GM12878 (cell line): ENCODE data around the gene UHRF2. TPM values are rescaled to one million over a fixed set of nuclear protein-coding genes. Genes with fewer than 3 reads are reported as not detected.

ENCODE experiments used
- ATAC-seq: fragments of 200-7000 bp; cut with Tn5 transposase; 3 replicates; pipeline ENCODE4 v1.9.1; 2020; ENCODE audit warnings: mild to moderate bottlenecking, moderate library complexity
- BruUV-seq: library from RNA; stranded (reverse); fragments of 400-500 nt; replicated peaks from 2 replicates; lab custom pipeline; 2021; lab: Mats Ljungman, UMichigan
- CTCF ChIA-PET: fragments of 300-600 bp; sonication (Branson Sonifier 250); formaldehyde crosslinking; extraction: SDS; loops from one replicate; lab custom pipeline; 2021; ENCODE audit warnings: inconsistent platforms; lab: Yijun Ruan, JAX
- POLR2A ChIA-PET: fragments of 350-600 bp; formaldehyde crosslinking; extraction: SDS; loops from one replicate; lab custom pipeline; 2021; ENCODE audit warnings: inconsistent platforms; lab: Charles Lee
- RAD21 ChIA-PET: fragments of 300-600 bp; sonication (Branson Sonifier 250); formaldehyde crosslinking; loops from one replicate; lab custom pipeline; 2023; ENCODE audit warnings: antibody characterized with exemption; ENCODE audit not compliant: unreplicated experiment; lab: Charles Lee
- SMC1A ChIA-PET: fragments of 300-600 bp; sonication (Branson Sonifier 250); formaldehyde crosslinking; loops from one replicate; lab custom pipeline; 2023; ENCODE audit not compliant: unreplicated experiment, uncharacterized antibody; lab: Charles Lee
- DNase-seq: peaks from one replicate; pipeline ENCODE4 v3.0.0-alpha.2; 2011; ENCODE audit warnings: low read depth, low spot score
- FAIRE-seq: peaks from 3 replicates; lab custom pipeline; 2011; peaks lifted over from hg19 to GRCh38; lab: Jason Lieb, UNC
- H2AFZ ChIP-seq: 2 replicates; pipeline ENCODE4 v1.6.0; 2011; ENCODE audit warnings: low read depth, low read length, control low read depth; ENCODE audit not compliant: control insufficient read depth
- H3K27ac ChIP-seq: 2 replicates; pipeline ENCODE4 v1.5.1; 2011; ENCODE audit warnings: control low read depth; ENCODE audit not compliant: control insufficient read depth, insufficient read depth
- H3K27me3 ChIP-seq, 2 experiments: replicated peaks in 1 of 2; 2 replicates each; pipeline versions ENCODE4 v1.6.0 to v1.6.1; 2011; ENCODE audit warnings: low read length in 1 of 2; ENCODE audit not compliant: control insufficient read depth in 2 of 2, insufficient read depth in 2 of 2
- H3K36me3 ChIP-seq, 2 experiments: 2 replicates each; pipeline ENCODE4 v1.5.1; 2011; ENCODE audit warnings: low read length in 1 of 2; ENCODE audit not compliant: control insufficient read depth in 2 of 2, insufficient read depth in 2 of 2
- H3K4me1 ChIP-seq: 2 replicates; pipeline ENCODE4 v1.6.1; 2011; ENCODE audit warnings: mild to moderate bottlenecking, low read length, moderate library complexity, mixed read lengths; ENCODE audit not compliant: control insufficient read depth, insufficient read depth
- H3K4me2 ChIP-seq: 2 replicates; pipeline ENCODE4 v1.6.0; 2011; ENCODE audit warnings: control low read depth; ENCODE audit not compliant: control insufficient read depth, insufficient read depth
- H3K4me3 ChIP-seq: fragments of 200-600 bp; sonication (generic); 2 replicates; pipeline ENCODE4 v1.5.1; 2016
- H3K79me2 ChIP-seq: 2 replicates; pipeline ENCODE4 v1.6.0; 2011; ENCODE audit warnings: low read length; ENCODE audit not compliant: control insufficient read depth, insufficient read depth
- H3K9ac ChIP-seq: 2 replicates; pipeline ENCODE4 v1.8.0; 2011; ENCODE audit warnings: low read length, control low read depth, mixed read lengths; ENCODE audit not compliant: control insufficient read depth, insufficient read depth
- H3K9me3 ChIP-seq: replicated peaks from 3 replicates; pipeline ENCODE4 v1.5.1; 2011; ENCODE audit warnings: mild to moderate bottlenecking, low read length; ENCODE audit not compliant: control insufficient read depth, insufficient read depth
- H4K20me1 ChIP-seq: 2 replicates; pipeline ENCODE4 v1.6.0; 2011; ENCODE audit not compliant: control insufficient read depth, insufficient read depth
- BRCA1 ChIP-seq: IDR thresholded peaks from 2 replicates; pipeline ENCODE4 v1.6.1; 2011; ENCODE audit warnings: low read depth, low read length, improper control_type of control experiment
- IRF4 ChIP-seq: IDR thresholded peaks from 2 replicates; pipeline ENCODE4 v1.6.1; 2011; ENCODE audit warnings: low read depth, low read length
- MYB ChIP-seq: fragments of 150-350 bp; IDR thresholded peaks from 2 replicates; pipeline ENCODE4 v1.6.1; 2014; ENCODE audit warnings: mild to moderate bottlenecking, low read depth, low read length, borderline replicate concordance
- POU2F2 ChIP-seq: IDR thresholded peaks from 3 replicates; pipeline ENCODE4 v1.6.1; 2011; ENCODE audit warnings: low read depth, mild to moderate bottlenecking, low read length, borderline replicate concordance
- SMAD1 ChIP-seq: fragments of 450-650 bp; IDR thresholded peaks from 2 replicates; pipeline ENCODE4 v1.6.1; 2018; ENCODE audit warnings: mild to moderate bottlenecking, low read depth; ENCODE audit not compliant: partially characterized antibody
- SMARCA5 ChIP-seq: fragments of 450-650 bp; IDR thresholded peaks from 2 replicates; pipeline ENCODE4 v1.6.1; 2017; ENCODE audit warnings: mild to moderate bottlenecking
- TCF12 ChIP-seq: IDR thresholded peaks from 2 replicates; pipeline ENCODE4 v1.6.1; 2011; ENCODE audit warnings: low read depth, mild to moderate bottlenecking, low read length
- YBX1 ChIP-seq: fragments of 450-650 bp; IDR thresholded peaks from 2 replicates; pipeline ENCODE4 v1.6.1; 2016; ENCODE audit warnings: antibody characterized with exemption
- WGBS: methylation state at CpG from one replicate; pipeline ENCODE4 v1.1.6; 2016; ENCODE audit warnings: low lambda C conversion rate; ENCODE audit not compliant: insufficient replicate concordance, insufficient coverage; ENCODE audit errors: missing lambda C conversion rate; 5-methylcytosine and 5-hydroxymethylcytosine counted together
- in situ Hi-C: fragments of 300-500 bp; cut with MboI; formaldehyde crosslinking; loops from 9 replicates; pipeline ENCODE4 v1.14.3; 2018; ENCODE audit warnings: mixed read lengths
- intact Hi-C: fragments of 100-400 bp; cut with micrococcal nuclease; formaldehyde crosslinking; loops from one replicate; pipeline ENCODE4 v1.14.2; 2022; ENCODE audit not compliant: unreplicated experiment
- polyA plus RNA-seq, 11 experiments: library from polyadenylated mRNA; depleted of rRNA in 4 of 11; unstranded in 6 of 11; stranded (reverse) in 5 of 11; fragments of >200 nt; fragmentation: Nextera tagmentation in 4 of 11; fragmentation: Illumina TruSeq in 1 of 11; extraction: Ambion mirVana in 4 of 11; extraction: Trizol in 1 of 11; gene quantifications; 1 replicate in 1 of 11; 2 replicates in 10 of 11; pipeline versions ENCODE4 v1.2.1 to v1.2.3, GENCODE V29; 2011 to 2016; ENCODE audit warnings: inconsistent platforms in 2 of 11, missing spikeins in 2 of 11, low read depth in 1 of 11
- total RNA-seq, 4 experiments: library from RNA; depleted of rRNA in 3 of 4; stranded (reverse); fragments of >200 nt in 3 of 4; fragmentation: Illumina TruSeq in 1 of 4; extraction: Trizol in 1 of 4; gene quantifications; 2 replicates each; pipeline versions ENCODE4 v1.2.1 to v1.2.3, GENCODE V29; 2013 to 2021
- TF ChIP-seq, protein P1 (sequence below): IDR thresholded peaks from 2 replicates; pipeline ENCODE4 v1.6.1; 2012; ENCODE audit warnings: low read depth, low read length, improper control_type of control experiment
- TF ChIP-seq, protein P2 (sequence below): IDR thresholded peaks from 2 replicates; pipeline ENCODE4 v1.6.1; 2011; ENCODE audit warnings: mild to moderate bottlenecking, low read depth, low read length, moderate library complexity; ENCODE audit not compliant: insufficient replicate concordance

The UHRF2 gene
- total and polyA plus RNA-seq, 10 of the 15 experiments (the other 5 are each of a cell fraction or from before 2014, with no cell fraction given): 11.2 to 95.8 (median 43.1) TPM

DNA sequence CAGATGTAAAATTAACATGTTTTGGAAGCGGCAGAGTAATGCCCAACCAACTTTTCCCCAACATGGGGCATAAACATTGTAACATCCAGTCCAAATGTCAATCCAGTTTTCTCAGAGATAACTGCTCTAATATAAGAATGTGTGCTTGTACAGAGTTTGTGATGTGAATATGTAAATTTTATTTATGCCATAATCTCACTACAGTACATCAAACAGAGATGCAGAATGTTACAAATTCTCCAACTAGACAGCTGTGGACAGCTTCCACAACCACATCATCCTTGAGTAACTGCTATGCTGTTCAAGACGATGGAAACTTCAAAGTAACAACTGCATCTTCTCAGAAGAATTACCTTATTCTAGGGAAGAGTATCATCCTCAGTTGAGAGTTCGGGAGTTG is 122.6 kb downstream of the UHRF2 start:
- no peak overlapping the region for H2AFZ ChIP-seq
- ChIA-PET RAD21 (no interaction called here), CTCF (interaction anchor here (1.7 kb wide), 1 partner anchor 33 kb away, joined by 5 read pairs; no protein-coding TSS in a partner anchor), SMC1A (no interaction called here), POLR2A (interaction anchor here (0.6 to 1.1 kb wide), 2 partner anchors 30 to 236 kb away, joined by 3 to 5 read pairs; no protein-coding TSS in a partner anchor)
- no TSS peak for BruUV-seq
- H3K79me2 ChIP-seq: no peaks in the 10 kb centered on the region
- in situ Hi-C loops: no loop called here
- 100% methylated on average over 3 of the region's 3 CpGs for WGBS
- H3K4me1 ChIP-seq: no peaks in the 10 kb centered on the region
- no peak for ATAC-seq
- no peak overlapping the region for H3K4me3 ChIP-seq
- intact Hi-C loops: no loop called here
- DNase-seq: no peak
- no peak overlapping the region for H3K27ac ChIP-seq
- no peak overlapping the region for H3K9ac ChIP-seq
- no peaks in the 10 kb centered on the region for H3K9me3 ChIP-seq
- peaks cover 3 to 17% of the 10 kb centered on the region in 2 experiments for H3K36me3 ChIP-seq
- no peak for FAIRE-seq
- TF ChIP-seq MYB (no peak), IRF4 (no peak), BRCA1 (no peak), SMAD1 (no peak), YBX1 (no peak), SMARCA5 (no peak), POU2F2 (no peak), TCF12 (no peak)
- TF ChIP-seq, protein P1, sequence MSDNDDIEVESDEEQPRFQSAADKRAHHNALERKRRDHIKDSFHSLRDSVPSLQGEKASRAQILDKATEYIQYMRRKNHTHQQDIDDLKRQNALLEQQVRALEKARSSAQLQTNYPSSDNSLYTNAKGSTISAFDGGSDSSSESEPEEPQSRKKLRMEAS: no peak
- TF ChIP-seq, protein P2, sequence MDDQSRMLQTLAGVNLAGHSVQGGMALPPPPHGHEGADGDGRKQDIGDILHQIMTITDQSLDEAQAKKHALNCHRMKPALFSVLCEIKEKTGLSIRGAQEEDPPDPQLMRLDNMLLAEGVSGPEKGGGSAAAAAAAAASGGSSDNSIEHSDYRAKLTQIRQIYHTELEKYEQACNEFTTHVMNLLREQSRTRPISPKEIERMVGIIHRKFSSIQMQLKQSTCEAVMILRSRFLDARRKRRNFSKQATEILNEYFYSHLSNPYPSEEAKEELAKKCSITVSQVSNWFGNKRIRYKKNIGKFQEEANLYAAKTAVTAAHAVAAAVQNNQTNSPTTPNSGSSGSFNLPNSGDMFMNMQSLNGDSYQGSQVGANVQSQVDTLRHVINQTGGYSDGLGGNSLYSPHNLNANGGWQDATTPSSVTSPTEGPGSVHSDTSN: no peak
- H3K27me3 ChIP-seq: no peaks in the 10 kb centered on the region
- no peaks in the 10 kb centered on the region for H4K20me1 ChIP-seq
- H3K4me2 ChIP-seq: no peak overlapping the region
